Astrocyte of the spinal cord (primary cell): ENCODE data around the gene AXIN1.

Experiments used
- DNase-seq: peaks from one replicate; pipeline ENCODE4 v3.0.0; 2011; ENCODE audit warnings: low read depth, low spot score
- H3K4me3 ChIP-seq: 2 replicates; pipeline ENCODE4 v1.5.1; 2011; ENCODE audit warnings: low read depth, mild to moderate bottlenecking, low read length, moderate library complexity
- in situ Hi-C: cut with HindIII; loops from 2 replicates; pipeline ENCODE4 v1.10.0; 2017; ENCODE audit warnings: low sequenced_read_pairs
- TF ChIP-seq, protein P1 (sequence below): IDR thresholded peaks from 2 replicates; pipeline ENCODE4 v1.5.1; 2012; ENCODE audit warnings: low read depth, mild to moderate bottlenecking, low read length, inconsistent platforms

AXIN1 gene

GRCh38 chr16:243348-243747 is 109.2 kb downstream of the AXIN1 start:
- DNase-seq = no peak
- in situ Hi-C loops = no loop called here
- TF ChIP-seq, protein P1, sequence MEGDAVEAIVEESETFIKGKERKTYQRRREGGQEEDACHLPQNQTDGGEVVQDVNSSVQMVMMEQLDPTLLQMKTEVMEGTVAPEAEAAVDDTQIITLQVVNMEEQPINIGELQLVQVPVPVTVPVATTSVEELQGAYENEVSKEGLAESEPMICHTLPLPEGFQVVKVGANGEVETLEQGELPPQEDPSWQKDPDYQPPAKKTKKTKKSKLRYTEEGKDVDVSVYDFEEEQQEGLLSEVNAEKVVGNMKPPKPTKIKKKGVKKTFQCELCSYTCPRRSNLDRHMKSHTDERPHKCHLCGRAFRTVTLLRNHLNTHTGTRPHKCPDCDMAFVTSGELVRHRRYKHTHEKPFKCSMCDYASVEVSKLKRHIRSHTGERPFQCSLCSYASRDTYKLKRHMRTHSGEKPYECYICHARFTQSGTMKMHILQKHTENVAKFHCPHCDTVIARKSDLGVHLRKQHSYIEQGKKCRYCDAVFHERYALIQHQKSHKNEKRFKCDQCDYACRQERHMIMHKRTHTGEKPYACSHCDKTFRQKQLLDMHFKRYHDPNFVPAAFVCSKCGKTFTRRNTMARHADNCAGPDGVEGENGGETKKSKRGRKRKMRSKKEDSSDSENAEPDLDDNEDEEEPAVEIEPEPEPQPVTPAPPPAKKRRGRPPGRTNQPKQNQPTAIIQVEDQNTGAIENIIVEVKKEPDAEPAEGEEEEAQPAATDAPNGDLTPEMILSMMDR = no peak
- H3K4me3 ChIP-seq = no peak overlapping the region

DNA sequence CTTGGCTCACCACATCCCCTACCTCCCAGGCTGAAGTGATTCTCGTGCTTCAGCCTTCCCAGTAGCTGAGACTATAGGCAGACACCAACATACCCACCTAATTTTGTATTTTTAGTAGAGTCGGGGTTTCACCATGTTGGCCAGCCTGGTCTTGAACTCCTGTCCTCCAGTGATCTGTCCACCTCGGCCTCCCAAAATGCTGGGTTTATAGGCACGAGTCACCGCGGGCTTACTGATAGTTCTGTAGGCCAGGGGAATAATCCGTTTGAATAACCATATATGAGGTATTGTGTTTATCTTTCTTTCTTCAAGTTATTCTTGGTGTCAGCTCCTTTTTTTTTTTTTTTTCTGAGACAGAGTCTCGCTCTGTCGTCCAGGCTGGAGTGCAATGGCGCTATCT is 110.2 kb downstream of the AXIN1 start:
- TF ChIP-seq, protein P1 = no peak
- DNase-seq = no peak
- in situ Hi-C loops = no loop called here
- no peak overlapping the region for H3K4me3 ChIP-seq

DNA sequence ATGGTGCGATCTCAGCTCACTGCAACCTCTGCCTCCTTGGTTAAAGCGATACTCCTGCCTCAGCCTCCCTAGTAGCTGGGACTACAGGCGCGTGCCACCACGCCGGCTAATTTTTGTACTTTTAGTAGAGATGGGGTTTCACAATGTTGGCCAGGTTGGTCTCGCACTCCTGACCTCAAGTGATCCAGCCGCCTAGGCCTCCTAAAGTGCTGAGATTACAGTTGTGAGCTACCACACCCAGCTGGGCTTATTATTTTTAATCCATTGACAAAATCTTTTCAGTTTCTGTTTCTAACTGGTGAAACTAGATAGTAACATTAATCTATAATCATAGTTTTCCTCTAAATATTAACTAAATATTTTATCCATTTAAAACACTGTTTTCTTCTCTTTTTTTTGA is 112.0 kb downstream of the AXIN1 start:
- H3K4me3 ChIP-seq = no peak overlapping the region
- TF ChIP-seq, protein P1 = no peak
- no peak for DNase-seq
- in situ Hi-C loops = no loop called here

- TF ChIP-seq, protein P1 = no peak
- in situ Hi-C loops = no loop called here
- H3K4me3 ChIP-seq = no peak overlapping the region
- no peak for DNase-seq
Measured at GRCh38 chr16:239948-240277, 112.6 kb downstream of the AXIN1 start.
